Measurements from ENCODE around the gene PTPRT. TPM values are rescaled to one million over a fixed set of nuclear protein-coding genes. Genes with fewer than 3 reads are reported as not detected.

Gene PTPRT
- total and polyA plus RNA-seq, 4 donors, result 0.14 to 2.8 (median 0.40) TPM

DNA sequence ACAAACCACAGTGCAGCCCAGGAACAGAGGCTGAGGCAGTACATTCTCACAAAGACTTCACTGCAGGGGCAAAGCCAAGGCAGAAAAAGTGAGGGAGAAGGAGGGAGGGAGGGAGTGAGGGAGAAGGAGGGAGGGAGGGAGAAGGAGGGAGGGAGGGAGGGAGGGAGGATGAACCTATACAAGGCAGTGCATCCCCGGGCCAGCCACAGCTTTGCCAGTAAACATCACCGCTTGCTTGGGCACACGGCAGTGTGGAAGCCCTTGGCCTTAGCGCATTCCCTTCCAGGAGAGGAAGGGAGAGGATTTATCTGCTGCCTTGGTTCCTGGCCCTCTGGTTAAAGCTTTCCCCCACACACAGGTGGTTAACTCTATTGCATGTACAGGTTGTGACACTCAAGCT is 234.0 kb downstream of the PTPRT start:
- Histone ChIP-seq H3K4me3 (ENCODE audit: low read depth in 1 of 3, low read length in 3 of 3) (no peak overlapping the region), H3K9ac (ENCODE audit: low read depth in 1 of 2, low read length in 2 of 2) (no peak overlapping the region), H3K36me3 (ENCODE audit: control insufficient read depth in 4 of 4, insufficient read depth in 3 of 4, low read depth in 1 of 4, low read length in 3 of 4) (no peaks in the 10 kb centered on the region), H3K9me3 (ENCODE audit: control insufficient read depth in 4 of 4, low read length in 3 of 4) (peaks cover 0 to 4% (median 0%) of the 10 kb centered on the region in 4 donors), H3K27me3 (ENCODE audit: control insufficient read depth in 4 of 4, insufficient read depth in 4 of 4, low read length in 3 of 4) (no peaks in the 10 kb centered on the region), H3K27ac (ENCODE audit: low read depth in 1 of 2, low read length in 2 of 2) (no peak overlapping the region), H3K4me1 (ENCODE audit: control insufficient read depth in 4 of 4, insufficient read depth in 4 of 4, low read length in 3 of 4) (peaks cover 3 to 16% (median 10%) of the 10 kb centered on the region in 4 donors)
- no peak for DNase-seq (ENCODE audit: low spot score)
- WGBS, result 89% methylated on average over 4 of the region's 4 CpGs
- TF ChIP-seq NR2F2 (IDR thresholded peaks at IDR 0.05), result no peak
- TF ChIP-seq ZBTB33 (IDR thresholded peaks at IDR 0.05), result no peak

DNA sequence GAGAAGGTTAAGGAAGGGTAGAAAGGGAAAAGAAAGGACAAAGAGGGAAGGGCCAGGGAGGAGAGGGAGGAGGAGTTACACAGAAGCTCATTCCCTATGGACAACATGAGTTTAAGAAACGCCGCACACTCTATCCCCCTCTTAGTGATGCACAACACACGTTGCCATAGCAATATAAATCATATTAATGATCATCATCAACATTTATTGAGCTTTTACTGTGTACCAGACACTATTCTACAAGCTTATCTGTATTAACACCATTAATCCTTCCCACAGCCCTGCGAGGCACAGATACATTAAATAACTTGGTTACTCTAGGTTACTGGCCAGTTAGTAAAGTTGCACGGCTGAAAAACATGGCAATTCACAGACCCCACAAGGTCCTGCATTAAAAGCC is 234.8 kb downstream of the PTPRT start:
- no peak overlapping the region for H3K9ac ChIP-seq (ENCODE audit: low read depth in 1 of 2, low read length in 2 of 2)
- 82% methylated on average over 5 of the region's 5 CpGs for WGBS
- H3K9me3 ChIP-seq (ENCODE audit: control insufficient read depth in 4 of 4, low read length in 3 of 4), result peaks cover 0 to 4% (median 0%) of the 10 kb centered on the region in 4 donors
- TF ChIP-seq EGR1 (IDR thresholded peaks at IDR 0.05; ENCODE audit: low read depth in 2 of 2), result no peak
- no peak for TF ChIP-seq YY1 (IDR thresholded peaks at IDR 0.05)
- TF ChIP-seq, protein P1, sequence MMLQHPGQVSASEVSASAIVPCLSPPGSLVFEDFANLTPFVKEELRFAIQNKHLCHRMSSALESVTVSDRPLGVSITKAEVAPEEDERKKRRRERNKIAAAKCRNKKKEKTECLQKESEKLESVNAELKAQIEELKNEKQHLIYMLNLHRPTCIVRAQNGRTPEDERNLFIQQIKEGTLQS (IDR thresholded peaks at IDR 0.05), result no peak
- no peak for TF ChIP-seq CTCF (IDR thresholded peaks at IDR 0.05; ENCODE audit: low read depth, low read length, missing input control)
- TF ChIP-seq JUND (IDR thresholded peaks at IDR 0.05), result no peak
- no peak for TF ChIP-seq RXRA (IDR thresholded peaks at IDR 0.05)
- TF ChIP-seq HNF4A (conservative IDR thresholded peaks at IDR 0.05), result no peak
- TF ChIP-seq FOXA2 (IDR thresholded peaks at IDR 0.05), result no peak
- no peak for TF ChIP-seq GABPA (IDR thresholded peaks at IDR 0.05 in 1 of 2, conservative IDR thresholded peaks at IDR 0.05 in 1 of 2)
- TF ChIP-seq, protein P2, sequence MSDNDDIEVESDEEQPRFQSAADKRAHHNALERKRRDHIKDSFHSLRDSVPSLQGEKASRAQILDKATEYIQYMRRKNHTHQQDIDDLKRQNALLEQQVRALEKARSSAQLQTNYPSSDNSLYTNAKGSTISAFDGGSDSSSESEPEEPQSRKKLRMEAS (IDR thresholded peaks at IDR 0.05), result no peak
- no peak for TF ChIP-seq TAF1 (conservative IDR thresholded peaks at IDR 0.05)
- no peak for TF ChIP-seq ZBTB33 (IDR thresholded peaks at IDR 0.05)
- no peak for TF ChIP-seq RAD21 (IDR thresholded peaks at IDR 0.05)
- TF ChIP-seq HNF4G (IDR thresholded peaks at IDR 0.05), result no peak
- TF ChIP-seq NR2F2 (IDR thresholded peaks at IDR 0.05), result no peak
- no peak for TF ChIP-seq SP1 (IDR thresholded peaks at IDR 0.05)
- TF ChIP-seq, protein P3, sequence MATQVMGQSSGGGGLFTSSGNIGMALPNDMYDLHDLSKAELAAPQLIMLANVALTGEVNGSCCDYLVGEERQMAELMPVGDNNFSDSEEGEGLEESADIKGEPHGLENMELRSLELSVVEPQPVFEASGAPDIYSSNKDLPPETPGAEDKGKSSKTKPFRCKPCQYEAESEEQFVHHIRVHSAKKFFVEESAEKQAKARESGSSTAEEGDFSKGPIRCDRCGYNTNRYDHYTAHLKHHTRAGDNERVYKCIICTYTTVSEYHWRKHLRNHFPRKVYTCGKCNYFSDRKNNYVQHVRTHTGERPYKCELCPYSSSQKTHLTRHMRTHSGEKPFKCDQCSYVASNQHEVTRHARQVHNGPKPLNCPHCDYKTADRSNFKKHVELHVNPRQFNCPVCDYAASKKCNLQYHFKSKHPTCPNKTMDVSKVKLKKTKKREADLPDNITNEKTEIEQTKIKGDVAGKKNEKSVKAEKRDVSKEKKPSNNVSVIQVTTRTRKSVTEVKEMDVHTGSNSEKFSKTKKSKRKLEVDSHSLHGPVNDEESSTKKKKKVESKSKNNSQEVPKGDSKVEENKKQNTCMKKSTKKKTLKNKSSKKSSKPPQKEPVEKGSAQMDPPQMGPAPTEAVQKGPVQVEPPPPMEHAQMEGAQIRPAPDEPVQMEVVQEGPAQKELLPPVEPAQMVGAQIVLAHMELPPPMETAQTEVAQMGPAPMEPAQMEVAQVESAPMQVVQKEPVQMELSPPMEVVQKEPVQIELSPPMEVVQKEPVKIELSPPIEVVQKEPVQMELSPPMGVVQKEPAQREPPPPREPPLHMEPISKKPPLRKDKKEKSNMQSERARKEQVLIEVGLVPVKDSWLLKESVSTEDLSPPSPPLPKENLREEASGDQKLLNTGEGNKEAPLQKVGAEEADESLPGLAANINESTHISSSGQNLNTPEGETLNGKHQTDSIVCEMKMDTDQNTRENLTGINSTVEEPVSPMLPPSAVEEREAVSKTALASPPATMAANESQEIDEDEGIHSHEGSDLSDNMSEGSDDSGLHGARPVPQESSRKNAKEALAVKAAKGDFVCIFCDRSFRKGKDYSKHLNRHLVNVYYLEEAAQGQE (IDR thresholded peaks at IDR 0.05), result no peak
- TF ChIP-seq FOXA1 (IDR thresholded peaks at IDR 0.05), result no peak
- H3K4me1 ChIP-seq (ENCODE audit: control insufficient read depth in 4 of 4, insufficient read depth in 4 of 4, low read length in 3 of 4), result peaks cover 3 to 16% (median 10%) of the 10 kb centered on the region in 4 donors
- no peak overlapping the region for H3K4me3 ChIP-seq (ENCODE audit: low read depth in 1 of 3, low read length in 3 of 3)
- DNase-seq (ENCODE audit: low spot score), result no peak
- H3K27me3 ChIP-seq (ENCODE audit: control insufficient read depth in 4 of 4, insufficient read depth in 4 of 4, low read length in 3 of 4), result no peaks in the 10 kb centered on the region
- no peak overlapping the region for H3K27ac ChIP-seq (ENCODE audit: low read depth in 1 of 2, low read length in 2 of 2)
- no peaks in the 10 kb centered on the region for H3K36me3 ChIP-seq (ENCODE audit: control insufficient read depth in 4 of 4, insufficient read depth in 3 of 4, low read depth in 1 of 4, low read length in 3 of 4)

Measured in liver (tissue), 9 donors.